GM21515 (cell line): ENCODE measurements around the gene FCRL6.
A peak's percentile ranks its signal among the peaks of the same experiment; 100 is the strongest.

Experiments used
- ATAC-seq: cut with Tn5 transposase; IDR thresholded peaks from one replicate; pipeline ENCODE4 v1.9.1; 2021; ENCODE audit not compliant: unreplicated experiment

Gene FCRL6

GRCh38 chr1:159802111-159802510 lies at the start of gene FCRL6:
TSS of gene FCRL6 (plus strand) at chr1:159802360. CDS start at chr1:159802425, 65 bp downstream.
- ATAC-seq: no peak

- ATAC-seq: no peak
These were observed 48.8 kb upstream of the FCRL6 start for GRCh38 chr1:159753386-159753785.

GRCh38 chr1:159755451-159756007 lies 46.6 kb upstream of the FCRL6 start:
- no peak for ATAC-seq

- no peak for ATAC-seq
These were observed 45.8 kb upstream of the FCRL6 start for GRCh38 chr1:159756397-159756796.

- ATAC-seq: no peak
These were observed 38.5 kb upstream of the FCRL6 start for GRCh38 chr1:159763686-159764085.

- ATAC-seq: no peak
These were observed 36.4 kb upstream of the FCRL6 start for GRCh38 chr1:159765806-159766205.

GRCh38 chr1:159771127-159771895 lies 30.8 kb upstream of the FCRL6 start:
- ATAC-seq: no peak

- no peak for ATAC-seq
These were observed 27.7 kb upstream of the FCRL6 start for GRCh38 chr1:159774465-159774864.

- ATAC-seq: no peak
These were observed 26.4 kb upstream of the FCRL6 start for GRCh38 chr1:159775716-159776115.

- ATAC-seq: no peak
These were observed 23.9 kb upstream of the FCRL6 start for GRCh38 chr1:159778266-159778665.

- ATAC-seq: no peak
These were observed 22.7 kb upstream of the FCRL6 start for GRCh38 chr1:159779403-159779851.

GRCh38 chr1:159780583-159781582 lies 21.3 kb upstream of the FCRL6 start, which contains the start of gene DUSP23:
TSS of gene DUSP23 (plus strand) at chr1:159780962. CDS start at chr1:159781101, 139 bp downstream.
- peak; percentile 99 for ATAC-seq

- ATAC-seq: no peak
These were observed 20.2 kb upstream of the FCRL6 start for GRCh38 chr1:159781992-159782391.

- ATAC-seq: no peak
These were observed 18.4 kb upstream of the FCRL6 start for GRCh38 chr1:159783724-159784123.

- ATAC-seq: no peak
These were observed 15.7 kb upstream of the FCRL6 start for GRCh38 chr1:159786465-159786864.

GRCh38 chr1:159786966-159787365 lies 15.2 kb upstream of the FCRL6 start:
- ATAC-seq: no peak

- ATAC-seq: no peak
These were observed 11.8 kb upstream of the FCRL6 start for GRCh38 chr1:159790237-159790917.

GRCh38 chr1:159791031-159791430 lies 11.1 kb upstream of the FCRL6 start:
- ATAC-seq: no peak

- ATAC-seq: no peak
These were observed 10.7 kb upstream of the FCRL6 start for GRCh38 chr1:159791461-159791860.

- ATAC-seq: no peak
These were observed 6.6 kb upstream of the FCRL6 start for GRCh38 chr1:159795534-159795933.

- no peak for ATAC-seq
These were observed 3.3 kb upstream of the FCRL6 start for GRCh38 chr1:159798893-159799292.
